Panc1 (cell line): ENCODE measurements around the gene IGDCC3.

Experiments used
- POLR2AphosphoS5 ChIP-seq: IDR thresholded peaks from 2 replicates; pipeline ENCODE4 v1.6.1; 2012; ENCODE audit warnings: mild to moderate bottlenecking, low read depth, low read length, moderate library complexity
- SIN3A ChIP-seq: IDR thresholded peaks from 2 replicates; pipeline ENCODE4 v1.6.1; 2012; ENCODE audit warnings: low read depth, mild to moderate bottlenecking, low read length, moderate library complexity, borderline replicate concordance; ENCODE audit not compliant: insufficient read depth
- TF ChIP-seq, protein P1 (sequence below): fragments of 450-650 bp; IDR thresholded peaks from 2 replicates; pipeline ENCODE4 v1.5.1; 2017; ENCODE audit warnings: mild to moderate bottlenecking
- TF ChIP-seq, protein P2 (sequence below), 2 experiments: IDR thresholded peaks; 2 replicates each; pipeline ENCODE4 v1.6.1; 2011 to 2012; ENCODE audit warnings: low read depth in 2 of 2, control low read depth in 1 of 2, low read length in 1 of 2, mild to moderate bottlenecking in 1 of 2, moderate library complexity in 1 of 2; ENCODE audit not compliant: insufficient read depth in 1 of 2

DNA sequence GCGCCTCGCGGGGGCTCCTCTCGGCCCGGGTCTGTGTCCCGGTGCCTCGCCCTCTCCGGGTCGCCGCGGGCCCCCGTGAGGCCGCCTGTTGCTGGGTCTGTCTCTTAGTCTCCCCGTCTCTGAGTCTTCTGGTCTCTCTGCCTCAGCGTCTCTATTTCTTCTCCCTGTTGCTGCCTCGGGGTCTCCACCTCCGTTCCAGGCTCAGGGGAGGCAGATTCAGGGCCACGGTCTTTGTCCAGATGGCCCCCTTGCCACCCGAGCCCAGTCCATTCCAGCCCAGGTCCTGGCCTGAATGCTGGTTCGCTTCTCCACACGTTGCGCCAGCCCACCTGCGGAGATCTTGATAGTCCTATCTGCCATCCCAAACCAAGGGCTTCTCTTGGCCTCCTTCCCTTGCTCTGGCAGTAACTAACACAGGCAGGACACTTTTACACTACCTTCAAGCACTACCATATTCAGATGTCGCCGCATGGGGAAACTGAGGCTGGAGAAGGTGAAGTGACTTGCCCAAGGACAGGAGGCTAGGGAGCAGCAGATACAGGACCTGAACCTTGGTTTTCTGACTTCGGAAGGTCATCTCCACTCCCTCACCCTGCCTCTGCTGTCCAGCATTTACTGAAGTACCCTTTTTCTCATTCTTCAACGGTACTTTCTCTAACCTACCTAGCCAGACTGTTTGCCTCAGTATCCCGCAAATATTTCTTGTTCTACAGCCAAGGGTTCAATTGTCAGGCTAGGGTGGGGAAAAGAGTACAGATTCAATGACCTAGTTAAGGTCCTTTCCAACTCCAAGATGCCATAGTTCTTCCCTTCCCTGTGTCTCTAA lies 45.6 kb upstream of the IGDCC3 start:
- no peak for TF ChIP-seq POLR2AphosphoS5
- TF ChIP-seq SIN3A = no peak
- TF ChIP-seq, protein P1, sequence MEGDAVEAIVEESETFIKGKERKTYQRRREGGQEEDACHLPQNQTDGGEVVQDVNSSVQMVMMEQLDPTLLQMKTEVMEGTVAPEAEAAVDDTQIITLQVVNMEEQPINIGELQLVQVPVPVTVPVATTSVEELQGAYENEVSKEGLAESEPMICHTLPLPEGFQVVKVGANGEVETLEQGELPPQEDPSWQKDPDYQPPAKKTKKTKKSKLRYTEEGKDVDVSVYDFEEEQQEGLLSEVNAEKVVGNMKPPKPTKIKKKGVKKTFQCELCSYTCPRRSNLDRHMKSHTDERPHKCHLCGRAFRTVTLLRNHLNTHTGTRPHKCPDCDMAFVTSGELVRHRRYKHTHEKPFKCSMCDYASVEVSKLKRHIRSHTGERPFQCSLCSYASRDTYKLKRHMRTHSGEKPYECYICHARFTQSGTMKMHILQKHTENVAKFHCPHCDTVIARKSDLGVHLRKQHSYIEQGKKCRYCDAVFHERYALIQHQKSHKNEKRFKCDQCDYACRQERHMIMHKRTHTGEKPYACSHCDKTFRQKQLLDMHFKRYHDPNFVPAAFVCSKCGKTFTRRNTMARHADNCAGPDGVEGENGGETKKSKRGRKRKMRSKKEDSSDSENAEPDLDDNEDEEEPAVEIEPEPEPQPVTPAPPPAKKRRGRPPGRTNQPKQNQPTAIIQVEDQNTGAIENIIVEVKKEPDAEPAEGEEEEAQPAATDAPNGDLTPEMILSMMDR = no peak
- TF ChIP-seq, protein P2, sequence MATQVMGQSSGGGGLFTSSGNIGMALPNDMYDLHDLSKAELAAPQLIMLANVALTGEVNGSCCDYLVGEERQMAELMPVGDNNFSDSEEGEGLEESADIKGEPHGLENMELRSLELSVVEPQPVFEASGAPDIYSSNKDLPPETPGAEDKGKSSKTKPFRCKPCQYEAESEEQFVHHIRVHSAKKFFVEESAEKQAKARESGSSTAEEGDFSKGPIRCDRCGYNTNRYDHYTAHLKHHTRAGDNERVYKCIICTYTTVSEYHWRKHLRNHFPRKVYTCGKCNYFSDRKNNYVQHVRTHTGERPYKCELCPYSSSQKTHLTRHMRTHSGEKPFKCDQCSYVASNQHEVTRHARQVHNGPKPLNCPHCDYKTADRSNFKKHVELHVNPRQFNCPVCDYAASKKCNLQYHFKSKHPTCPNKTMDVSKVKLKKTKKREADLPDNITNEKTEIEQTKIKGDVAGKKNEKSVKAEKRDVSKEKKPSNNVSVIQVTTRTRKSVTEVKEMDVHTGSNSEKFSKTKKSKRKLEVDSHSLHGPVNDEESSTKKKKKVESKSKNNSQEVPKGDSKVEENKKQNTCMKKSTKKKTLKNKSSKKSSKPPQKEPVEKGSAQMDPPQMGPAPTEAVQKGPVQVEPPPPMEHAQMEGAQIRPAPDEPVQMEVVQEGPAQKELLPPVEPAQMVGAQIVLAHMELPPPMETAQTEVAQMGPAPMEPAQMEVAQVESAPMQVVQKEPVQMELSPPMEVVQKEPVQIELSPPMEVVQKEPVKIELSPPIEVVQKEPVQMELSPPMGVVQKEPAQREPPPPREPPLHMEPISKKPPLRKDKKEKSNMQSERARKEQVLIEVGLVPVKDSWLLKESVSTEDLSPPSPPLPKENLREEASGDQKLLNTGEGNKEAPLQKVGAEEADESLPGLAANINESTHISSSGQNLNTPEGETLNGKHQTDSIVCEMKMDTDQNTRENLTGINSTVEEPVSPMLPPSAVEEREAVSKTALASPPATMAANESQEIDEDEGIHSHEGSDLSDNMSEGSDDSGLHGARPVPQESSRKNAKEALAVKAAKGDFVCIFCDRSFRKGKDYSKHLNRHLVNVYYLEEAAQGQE (IDR thresholded peaks at IDR 0.05; ENCODE audit: insufficient read depth in 1 of 2, low read depth in 2 of 2, low read length in 1 of 2) = no peak
